SK-N-MC (cell line): ENCODE measurements around the gene F10.
"Not testable (repeated sequence)": the region's sequence is repeated elsewhere in the genome, so short reads cannot be mapped to it uniquely, and the experiment has no call there.

ENCODE experiments used
- DNase-seq: peaks from one replicate; pipeline ENCODE4 v3.0.0-alpha.2; 2011; ENCODE audit warnings: low read depth, low spot score
- H3K27ac ChIP-seq: fragments of 200-600 bp; sonication (generic); 2 replicates; pipeline ENCODE4 v1.5.1; 2016; ENCODE audit warnings: mixed run types
- H3K36me3 ChIP-seq: fragments of 200-600 bp; sonication (generic); 2 replicates; pipeline ENCODE4 v1.6.1; 2017; ENCODE audit warnings: antibody characterized with exemption, low read length, mixed read lengths; ENCODE audit not compliant: insufficient read depth
- H3K4me3 ChIP-seq: fragments of 200-600 bp; sonication (generic); 2 replicates; pipeline ENCODE4 v1.5.1; 2016
- H3K9ac ChIP-seq: fragments of 200-600 bp; sonication (generic); 2 replicates; pipeline ENCODE4 v1.8.0; 2017; ENCODE audit warnings: mixed run types, mixed read lengths; ENCODE audit not compliant: insufficient read length
- H3K9me3 ChIP-seq: fragments of 200-600 bp; sonication (generic); 2 replicates; pipeline ENCODE4 v1.6.1; 2017; ENCODE audit warnings: low read depth, mild to moderate bottlenecking, antibody characterized with exemption, low read length, moderate library complexity, mixed read lengths
- EZH2 ChIP-seq: fragments of 200-600 bp; sonication (generic); IDR thresholded peaks from one replicate; pipeline ENCODE4 v1.6.1; 2017; ENCODE audit warnings: antibody characterized with exemption
- FOXP2 ChIP-seq: optimal IDR thresholded peaks from 2 replicates; pipeline ENCODE3; 2011; ENCODE audit warnings: mild to moderate bottlenecking, moderate library complexity; ENCODE audit not compliant: insufficient read depth; ENCODE audit errors: extremely low read length, control extremely low read depth
- POLR2AphosphoS5 ChIP-seq: IDR thresholded peaks from 2 replicates; pipeline ENCODE4 v1.6.1; 2012; ENCODE audit warnings: mild to moderate bottlenecking, low read depth, low read length, borderline replicate concordance

Gene F10

GRCh38 chr13:113157206-113157928 is 34.8 kb downstream of the F10 start:
- Histone ChIP-seq H3K4me3 (no peak overlapping the region), H3K27ac (peak overlapping the region; percentile 46; the same call in 1 of the 2 replicates), H3K9me3 (no peaks in the 10 kb centered on the region), H3K36me3 (no peaks in the 10 kb centered on the region), H3K9ac (no peak overlapping the region)
- DNase-seq, result no peak
- TF ChIP-seq FOXP2, result no peak
- TF ChIP-seq POLR2AphosphoS5, result no peak

- no peak within 1 kb of the TSS for H3K4me3 ChIP-seq
- no peaks in the 10 kb centered on the region for H3K9me3 ChIP-seq
- TF ChIP-seq POLR2AphosphoS5 (no peak), FOXP2 (no peak), EZH2 (no peak)
- DNase-seq, result no peak
- no peak within 1 kb of the TSS for H3K9ac ChIP-seq
- H3K36me3 ChIP-seq, result no peaks in the 10 kb centered on the region
- H3K27ac ChIP-seq, result peak within 1 kb of the TSS; percentile 46; the same call in 1 of the 2 replicates
These were observed 35.5 kb downstream of the F10 start, which contains the start of gene PROZ for GRCh38 chr13:113157929-113158747. Gene PROZ (plus strand): TSS chr13:113158648. CDS start chr13:113158661, 13 bp downstream.

- Histone ChIP-seq H3K9me3 (no peaks in the 10 kb centered on the region), H3K36me3 (no peaks in the 10 kb centered on the region), H3K27ac (no peak overlapping the region), H3K9ac (no peak overlapping the region), H3K4me3 (no peak overlapping the region)
- TF ChIP-seq EZH2, result no peak
- no peak for TF ChIP-seq POLR2AphosphoS5
- no peak for TF ChIP-seq FOXP2
- DNase-seq, result no peak
These were observed 36.3 kb downstream of the F10 start for GRCh38 chr13:113158946-113159345.

GRCh38 chr13:113159701-113160100 is 37.1 kb downstream of the F10 start:
- H3K4me3 ChIP-seq, result no peak overlapping the region
- TF ChIP-seq POLR2AphosphoS5 (no peak), EZH2 (no peak), FOXP2 (no peak)
- no peaks in the 10 kb centered on the region for H3K36me3 ChIP-seq
- no peak for DNase-seq
- H3K9ac ChIP-seq, result no peak overlapping the region
- H3K9me3 ChIP-seq, result no peaks in the 10 kb centered on the region
- no peak overlapping the region for H3K27ac ChIP-seq

- H3K36me3 ChIP-seq, result no peaks in the 10 kb centered on the region
- H3K9me3 ChIP-seq, result no peaks in the 10 kb centered on the region
- no peak for TF ChIP-seq POLR2AphosphoS5
- TF ChIP-seq EZH2, result no peak
- TF ChIP-seq FOXP2, result no peak
- H3K4me3 ChIP-seq, result no peak overlapping the region
- no peak overlapping the region for H3K27ac ChIP-seq
- H3K9ac ChIP-seq, result no peak overlapping the region
- DNase-seq, result no peak
These were observed 38.4 kb downstream of the F10 start for GRCh38 chr13:113160983-113161382.

- no peak overlapping the region for H3K27ac ChIP-seq
- H3K9ac ChIP-seq, result no peak overlapping the region
- H3K9me3 ChIP-seq, result no peaks in the 10 kb centered on the region
- H3K36me3 ChIP-seq, result no peaks in the 10 kb centered on the region
- TF ChIP-seq FOXP2 (no peak), EZH2 (no peak), POLR2AphosphoS5 (no peak)
- H3K4me3 ChIP-seq, result no peak overlapping the region
- DNase-seq, result no peak
These were observed 38.8 kb downstream of the F10 start for GRCh38 chr13:113161433-113161832.

GRCh38 chr13:113161975-113162374 is 39.4 kb downstream of the F10 start:
- not testable (repeated sequence) for H3K4me3 ChIP-seq, H3K36me3 ChIP-seq, H3K27ac ChIP-seq, H3K9me3 ChIP-seq, DNase-seq, H3K9ac ChIP-seq

- Histone ChIP-seq H3K27ac (no peak overlapping the region), H3K36me3 (no peaks in the 10 kb centered on the region), H3K9me3 (no peaks in the 10 kb centered on the region), H3K9ac (no peak overlapping the region), H3K4me3 (no peak overlapping the region)
- TF ChIP-seq FOXP2, result no peak
- no peak for TF ChIP-seq POLR2AphosphoS5
- TF ChIP-seq EZH2, result peak; percentile 30
- no peak for DNase-seq
These were observed 40.4 kb downstream of the F10 start for GRCh38 chr13:113162783-113163685.
